ENCODE results near the gene ARSB. TPM values are rescaled to one million over a fixed set of nuclear protein-coding genes. Genes with fewer than 3 reads are reported as not detected.

Gene ARSB
- total RNA-seq, 1 donor from 2014 or later, result 23.5 TPM

GRCh38 chr5:78771260-78772205 lies 213.6 kb downstream of the ARSB start:
- no peak overlapping the region for H3K27ac Mint-ChIP-seq (ENCODE audit: unreplicated experiment)
- no peak for DNase-seq

GRCh38 chr5:78768781-78769380 lies 216.2 kb downstream of the ARSB start:
- H3K9me3 Mint-ChIP-seq (ENCODE audit: unreplicated experiment), result no peaks in the 10 kb centered on the region
- no peak overlapping the region for H3K27ac Mint-ChIP-seq (ENCODE audit: unreplicated experiment)
- H3K36me3 Mint-ChIP-seq (ENCODE audit: unreplicated experiment), result no peaks in the 10 kb centered on the region
- no peak overlapping the region for H3K4me3 Mint-ChIP-seq (ENCODE audit: unreplicated experiment)
- TF ChIP-seq CTCF (IDR thresholded peaks at IDR 0.05; ENCODE audit: partially characterized antibody, unreplicated experiment), result no peak
- no peak for DNase-seq
- peaks cover 3% of the 10 kb centered on the region for H3K4me1 Mint-ChIP-seq (ENCODE audit: low read depth, unreplicated experiment)
- H3K27me3 Mint-ChIP-seq (ENCODE audit: unreplicated experiment), result no peaks in the 10 kb centered on the region

More at GRCh38 chr5:78771260-78772205, 213.6 kb downstream of the ARSB start:
- H3K4me3 Mint-ChIP-seq (ENCODE audit: unreplicated experiment), result no peak overlapping the region
- no peaks in the 10 kb centered on the region for H3K9me3 Mint-ChIP-seq (ENCODE audit: unreplicated experiment)
- H3K36me3 Mint-ChIP-seq (ENCODE audit: unreplicated experiment), result no peaks in the 10 kb centered on the region
- H3K27me3 Mint-ChIP-seq (ENCODE audit: unreplicated experiment), result no peaks in the 10 kb centered on the region
- H3K4me1 Mint-ChIP-seq (ENCODE audit: low read depth, unreplicated experiment), result peaks cover 3% of the 10 kb centered on the region
- TF ChIP-seq CTCF (IDR thresholded peaks at IDR 0.05; ENCODE audit: partially characterized antibody, unreplicated experiment), result no peak

GRCh38 chr5:78766412-78766762 lies 218.7 kb downstream of the ARSB start:
- Mint-ChIP-seq H3K4me1 (ENCODE audit: low read depth, unreplicated experiment) (peaks cover 3% of the 10 kb centered on the region), H3K4me3 (ENCODE audit: unreplicated experiment) (no peak overlapping the region), H3K36me3 (ENCODE audit: unreplicated experiment) (no peaks in the 10 kb centered on the region), H3K27me3 (ENCODE audit: unreplicated experiment) (no peaks in the 10 kb centered on the region), H3K27ac (ENCODE audit: unreplicated experiment) (no peak overlapping the region), H3K9me3 (ENCODE audit: unreplicated experiment) (no peaks in the 10 kb centered on the region)
- no peak for TF ChIP-seq CTCF (IDR thresholded peaks at IDR 0.05; ENCODE audit: partially characterized antibody, unreplicated experiment)
- DNase-seq, result no peak

GRCh38 chr5:78765756-78766411 lies 219.2 kb downstream of the ARSB start:
- Mint-ChIP-seq H3K27me3 (ENCODE audit: unreplicated experiment) (no peaks in the 10 kb centered on the region), H3K4me3 (ENCODE audit: unreplicated experiment) (no peak overlapping the region), H3K27ac (ENCODE audit: unreplicated experiment) (no peak overlapping the region), H3K9me3 (ENCODE audit: unreplicated experiment) (no peaks in the 10 kb centered on the region), H3K36me3 (ENCODE audit: unreplicated experiment) (no peaks in the 10 kb centered on the region), H3K4me1 (ENCODE audit: low read depth, unreplicated experiment) (peaks cover 3% of the 10 kb centered on the region)
- DNase-seq, result no peak
- TF ChIP-seq CTCF (IDR thresholded peaks at IDR 0.05; ENCODE audit: partially characterized antibody, unreplicated experiment), result no peak
